ENCODE results near the gene GREM2. TPM values are rescaled to one million over a fixed set of nuclear protein-coding genes. Genes with fewer than 3 reads are reported as not detected.

GREM2 gene
- total and polyA plus RNA-seq, 2 donors (not counting 3 experiments of a cell fraction or from before 2014, with no cell fraction given) = not detected

GRCh38 chr1:240498335-240498734, 113.6 kb downstream of the GREM2 start:
- FAIRE-seq = no peak
- CTCF ChIA-PET = no interaction called here
- dilution Hi-C loops (cut with MboI; ENCODE audit: extremely low pct_ligation_motif_present, low sequenced_read_pairs) = no loop called here

More at GRCh38 chr1:240498335-240498734, 113.6 kb downstream of the GREM2 start:
- Histone ChIP-seq H3K27me3 (ENCODE audit: control insufficient read depth in 2 of 2, insufficient read depth in 2 of 2, low read length in 2 of 2) (no peaks in the 10 kb centered on the region), H3K9ac (replicated peaks; ENCODE audit: extremely low read depth, insufficient read depth, low read length) (no peak overlapping the region), H3K36me3 (ENCODE audit: control insufficient read depth in 2 of 2, extremely low read depth in 1 of 2, insufficient read depth in 2 of 2, low read length in 2 of 2) (no peaks in the 10 kb centered on the region), H3K9me3 (replicated peaks; ENCODE audit: control insufficient read depth, insufficient read depth, low read length) (peaks cover 2% of the 10 kb centered on the region), H3K4me1 (ENCODE audit: control insufficient read depth, extremely low read depth, insufficient read depth, low read length) (no peaks in the 10 kb centered on the region), H3K9me1 (replicated peaks; ENCODE audit: control insufficient read depth, extremely low read depth, insufficient read depth, low read length) (no peaks in the 10 kb centered on the region), H3K27ac (ENCODE audit: insufficient read depth, low read depth, low read length) (no peak overlapping the region), H3K4me2 (ENCODE audit: insufficient read depth, low read length) (no peak overlapping the region), H2AFZ (ENCODE audit: low read depth, low read length) (no peak overlapping the region), H3K79me2 (ENCODE audit: control insufficient read depth, insufficient read depth, low read length) (no peaks in the 10 kb centered on the region), H4K20me1 (replicated peaks; ENCODE audit: control insufficient read depth, extremely low read depth, insufficient read depth, low read length) (no peaks in the 10 kb centered on the region), H3K4me3 (replicated peaks in 1 of 3; ENCODE audit: insufficient read depth in 1 of 3, low read depth in 1 of 3, low read length in 3 of 3) (no peak overlapping the region)
- TF ChIP-seq POLR2AphosphoS5 (IDR thresholded peaks at IDR 0.05; ENCODE audit: insufficient read depth, low read depth, low read length) = no peak
- TF ChIP-seq FOS (IDR thresholded peaks at IDR 0.05; ENCODE audit: borderline replicate concordance, insufficient read depth, low read length) = no peak
- TF ChIP-seq GATA2 (IDR thresholded peaks at IDR 0.05; ENCODE audit: insufficient read depth, insufficient read length, low read depth, low read length) = no peak
- TF ChIP-seq JUN (IDR thresholded peaks at IDR 0.05; ENCODE audit: borderline replicate concordance, insufficient read depth, insufficient read length, low read depth) = no peak
- TF ChIP-seq POLR2A (IDR thresholded peaks at IDR 0.05; ENCODE audit: low read depth, low read length) = no peak
- no peak for TF ChIP-seq CTCF (IDR thresholded peaks at IDR 0.05; ENCODE audit: extremely low read depth in 1 of 2, insufficient read depth in 1 of 2, low read depth in 1 of 2, low read length in 2 of 2)
- TF ChIP-seq, protein P1, sequence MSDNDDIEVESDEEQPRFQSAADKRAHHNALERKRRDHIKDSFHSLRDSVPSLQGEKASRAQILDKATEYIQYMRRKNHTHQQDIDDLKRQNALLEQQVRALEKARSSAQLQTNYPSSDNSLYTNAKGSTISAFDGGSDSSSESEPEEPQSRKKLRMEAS (IDR thresholded peaks at IDR 0.05; ENCODE audit: insufficient read depth, insufficient read length) = no peak
- no peak for TF ChIP-seq MYC (IDR thresholded peaks at IDR 0.05; ENCODE audit: low read depth, low read length)
- no peak for TF ChIP-seq EZH2 (IDR thresholded peaks at IDR 0.05; ENCODE audit: borderline replicate concordance, low read depth, low read length, severe bottlenecking)
- POLR2A ChIA-PET = no interaction called here
- intact Hi-C loops (cut with micrococcal nuclease) = no loop called here
- no TSS peak for BruUV-seq (replicated peaks)
- DNase-seq (ENCODE audit: low read depth, low spot score) = no peak
